Midbrain (tissue), 1 donor: Measurements from ENCODE around the gene MRAP.
A peak's percentile ranks its signal among the peaks of the same experiment; 100 is the strongest.
"Not testable (repeated sequence)": the region's sequence is repeated elsewhere in the genome, so short reads cannot be mapped to it uniquely, and the experiment has no call there.

Experiments
- DNase-seq: peaks from one replicate; lab custom pipeline; 2025; lab: John Stamatoyannopoulos, UW

MRAP gene

GRCh38 chr21:32298658-32299081 is at the start of gene MRAP:
TSS of gene MRAP (plus strand) at chr21:32298855. CDS start at chr21:32298972, 117 bp downstream.
- no peak for DNase-seq

GRCh38 chr21:32249511-32250280 is 49.0 kb upstream of the MRAP start:
- no peak for DNase-seq

GRCh38 chr21:32252136-32252535 is 46.5 kb upstream of the MRAP start:
- DNase-seq = no peak

- DNase-seq = no peak
Observed at GRCh38 chr21:32253215-32253641, 45.4 kb upstream of the MRAP start.

- DNase-seq = no peak
Observed at GRCh38 chr21:32256251-32256650, 42.4 kb upstream of the MRAP start.

GRCh38 chr21:32256873-32257620 is 41.6 kb upstream of the MRAP start:
- DNase-seq = peak; percentile 54

- peak; percentile 82 for DNase-seq
Observed at GRCh38 chr21:32257962-32258785, 40.5 kb upstream of the MRAP start.

- DNase-seq = not testable (repeated sequence)
Observed at GRCh38 chr21:32258786-32259048, 39.9 kb upstream of the MRAP start.

GRCh38 chr21:32260130-32260529 is 38.5 kb upstream of the MRAP start:
- DNase-seq = no peak

- DNase-seq = no peak
Observed at GRCh38 chr21:32261929-32262328, 36.7 kb upstream of the MRAP start.

GRCh38 chr21:32265321-32265720 is 33.3 kb upstream of the MRAP start:
- not testable (repeated sequence) for DNase-seq

- no peak for DNase-seq
Observed at GRCh38 chr21:32270748-32271147, 27.9 kb upstream of the MRAP start.

GRCh38 chr21:32276671-32277070 is 22.0 kb upstream of the MRAP start:
- DNase-seq = no peak

GRCh38 chr21:32278103-32278502 is 20.6 kb upstream of the MRAP start:
- no peak for DNase-seq

GRCh38 chr21:32278518-32279376 is 19.9 kb upstream of the MRAP start, which contains the start of gene MIS18A:
TSS of gene MIS18A (minus strand) at chr21:32279049. CDS start at chr21:32279014, 35 bp downstream.
- peak; percentile 93 for DNase-seq

- DNase-seq = no peak
Observed at GRCh38 chr21:32279377-32279680, 19.3 kb upstream of the MRAP start.

- DNase-seq = no peak
Observed at GRCh38 chr21:32281531-32281930, 17.1 kb upstream of the MRAP start.

GRCh38 chr21:32282992-32283391 is 15.7 kb upstream of the MRAP start:
- no peak for DNase-seq

GRCh38 chr21:32285476-32285875 is 13.2 kb upstream of the MRAP start:
- no peak for DNase-seq

- no peak for DNase-seq
Observed at GRCh38 chr21:32297449-32297848, 1.2 kb upstream of the MRAP start.

- no peak for DNase-seq
Observed at GRCh38 chr21:32298148-32298559, 501 bp upstream of the MRAP start.

GRCh38 chr21:32299695-32300094 is 1.0 kb downstream of the MRAP start:
- DNase-seq = no peak
